HCT116 (cell line): ENCODE measurements around the gene CPNE4. TPM values are rescaled to one million over a fixed set of nuclear protein-coding genes. Genes with fewer than 3 reads are reported as not detected.

Source experiments
- ATAC-seq: fragments of 200-7000 bp; cut with Tn5 transposase; 2 replicates; pipeline ENCODE4 v1.9.1; 2020; ENCODE audit warnings: mild to moderate bottlenecking, moderate library complexity
- BruUV-seq: library from RNA; stranded (reverse); fragments of 400-500 nt; replicated peaks from 2 replicates; lab custom pipeline; 2021; lab: Mats Ljungman, UMichigan
- CTCF ChIA-PET: fragments of 300-600 bp; sonication (Branson Sonifier 250); formaldehyde crosslinking; loops from one replicate; lab custom pipeline; 2021; ENCODE audit warnings: antibody characterized with exemption; lab: Charles Lee
- POLR2A ChIA-PET: fragments of 300-600, 350-600 bp; sonication (Branson Sonifier 250); formaldehyde crosslinking; loops from one replicate; lab custom pipeline; 2021; ENCODE audit warnings: antibody characterized with exemption; lab: Charles Lee
- RAD21 ChIA-PET, 2 experiments: fragments of 300-600 bp; sonication (Branson Sonifier 250); formaldehyde crosslinking; loops; one replicate each; lab custom pipeline; 2023; ENCODE audit warnings: low total read pairs in 2 of 2; ENCODE audit not compliant: uncharacterized antibody in 2 of 2, unreplicated experiment in 2 of 2, low non-redundant PET in 1 of 2; lab: Charles Lee
- DNase-seq: peaks from one replicate; pipeline ENCODE4 v3.0.0-alpha.2; 2010; ENCODE audit warnings: low read depth, low spot score
- H2AFZ ChIP-seq: fragments of 200-600 bp; shearing (Covaris generic), sonication (generic); 2 replicates; pipeline ENCODE4 v1.6.1; 2017; ENCODE audit warnings: low read depth, mixed run types, mixed read lengths, antibody characterized with exemption, low read length; ENCODE audit not compliant: poor library complexity, severe bottlenecking
- H3K27ac ChIP-seq: 2 replicates; pipeline ENCODE4 v1.5.1; 2012; ENCODE audit warnings: low read depth, low read length
- H3K27me3 ChIP-seq: fragments of 200-600 bp; sonication (generic); 2 replicates; pipeline ENCODE4 v1.6.1; 2016; ENCODE audit warnings: mixed run types, low read length, mixed read lengths; ENCODE audit not compliant: insufficient read depth
- H3K36me3 ChIP-seq, 2 experiments: fragments of 200-500 bp in 1 of 2; fragments of 200-600 bp in 1 of 2; sonication (Bioruptor generic) in 1 of 2; sonication (generic) in 1 of 2; 2 replicates each; pipeline versions ENCODE4 v1.5.1 to v1.6.1; 2014 to 2016; ENCODE audit warnings: low read length in 2 of 2, inconsistent platforms in 1 of 2, mixed read lengths in 1 of 2, mixed run types in 1 of 2; ENCODE audit not compliant: insufficient read depth in 2 of 2, control insufficient read depth in 1 of 2
- H3K4me1 ChIP-seq, 2 experiments: fragments of 200-600 bp in 1 of 2; sonication (generic) in 1 of 2; 2 replicates each; pipeline versions ENCODE4 v1.5.1 to v1.6.1; 2012 to 2017; ENCODE audit warnings: low read length in 2 of 2, inconsistent platforms in 1 of 2, mild to moderate bottlenecking in 1 of 2, mixed read lengths in 1 of 2, mixed run types in 1 of 2, moderate library complexity in 1 of 2; ENCODE audit not compliant: insufficient read depth in 2 of 2, control insufficient read depth in 1 of 2
- H3K4me2 ChIP-seq: fragments of 200-600 bp; sonication (generic); 2 replicates; pipeline ENCODE4 v1.6.1; 2017; ENCODE audit warnings: mixed run types, low read length, mixed read lengths
- H3K4me3 ChIP-seq, 2 experiments: fragments of 200-600 bp in 1 of 2; sonication (generic) in 1 of 2; replicated peaks in 1 of 2; 2 replicates each; pipeline ENCODE4 v1.5.1; 2011 to 2016; ENCODE audit warnings: low read length in 2 of 2, control low read depth in 1 of 2, low read depth in 1 of 2, mild to moderate bottlenecking in 1 of 2, mixed read lengths in 1 of 2, mixed run types in 1 of 2
- H3K79me2 ChIP-seq: fragments of 200-600 bp; sonication (generic); 2 replicates; pipeline ENCODE4 v1.6.1; 2017; ENCODE audit warnings: mild to moderate bottlenecking, mixed run types, low read length, moderate library complexity, mixed read lengths; ENCODE audit not compliant: insufficient read depth
- H3K9ac ChIP-seq: fragments of 200-600 bp; sonication (generic); 2 replicates; pipeline ENCODE4 v1.6.1; 2016; ENCODE audit warnings: low read length, mixed read lengths
- H3K9me2 ChIP-seq: fragments of 200-600 bp; sonication (generic), shearing (Covaris generic); 2 replicates; pipeline ENCODE4 v1.6.1; 2017; ENCODE audit warnings: mixed run types, mild to moderate bottlenecking, moderate library complexity; ENCODE audit not compliant: insufficient read depth
- H3K9me3 ChIP-seq, 2 experiments: fragments of 200-500 bp in 1 of 2; fragments of 200-600 bp in 1 of 2; sonication (Bioruptor generic) in 1 of 2; sonication (generic) in 1 of 2; 2 replicates each; pipeline ENCODE4 v1.6.1; 2014 to 2017; ENCODE audit warnings: low read length in 2 of 2, mixed read lengths in 2 of 2, inconsistent platforms in 1 of 2, low read depth in 1 of 2, mild to moderate bottlenecking in 1 of 2, mixed run types in 1 of 2, moderate library complexity in 1 of 2; ENCODE audit not compliant: control insufficient read depth in 1 of 2, insufficient read depth in 1 of 2
- H4K20me1 ChIP-seq: fragments of 200-600 bp; sonication (generic), shearing (Covaris generic); 2 replicates; pipeline ENCODE4 v1.6.1; 2017; ENCODE audit warnings: mixed run types, mild to moderate bottlenecking, moderate library complexity; ENCODE audit not compliant: insufficient read depth
- ATF3 ChIP-seq: IDR thresholded peaks from 2 replicates; pipeline ENCODE4 v1.6.1; 2012
- CBX3 ChIP-seq: IDR thresholded peaks from 2 replicates; pipeline ENCODE4 v1.6.1; 2012; ENCODE audit warnings: low read depth
- EGR1 ChIP-seq: IDR thresholded peaks from 2 replicates; pipeline ENCODE4 v1.6.1; 2012; ENCODE audit warnings: low read depth
- ELF1 ChIP-seq: IDR thresholded peaks from 2 replicates; pipeline ENCODE4 v1.6.1; 2012; ENCODE audit warnings: low read depth, borderline replicate concordance
- EZH2 ChIP-seq: fragments of 200-600 bp; sonication (generic); IDR thresholded peaks from 2 replicates; pipeline ENCODE4 v1.6.1; 2017; ENCODE audit warnings: antibody characterized with exemption, mixed run types
- EZH2phosphoT487 ChIP-seq: fragments of 200-600 bp; IDR thresholded peaks from 2 replicates; pipeline ENCODE4 v1.6.1; 2018; ENCODE audit warnings: antibody characterized with exemption, borderline replicate concordance
- FOSL1 ChIP-seq: IDR thresholded peaks from 2 replicates; pipeline ENCODE4 v1.6.1; 2012; ENCODE audit warnings: low read depth
- JUND ChIP-seq: IDR thresholded peaks from 2 replicates; pipeline ENCODE4 v1.6.1; 2012
- POLR2A ChIP-seq: IDR thresholded peaks from 2 replicates; pipeline ENCODE4 v1.7.0; 2011; ENCODE audit warnings: borderline replicate concordance; ENCODE audit not compliant: insufficient read depth, insufficient read length; ENCODE audit errors: extremely low read depth
- POLR2AphosphoS5 ChIP-seq: IDR thresholded peaks from 2 replicates; pipeline ENCODE4 v1.6.1; 2011; ENCODE audit warnings: mild to moderate bottlenecking, low read depth, low read length, moderate library complexity
- RAD21 ChIP-seq: IDR thresholded peaks from 2 replicates; pipeline ENCODE4 v1.6.1; 2012; ENCODE audit warnings: low read depth, mild to moderate bottlenecking
- SIN3A ChIP-seq: IDR thresholded peaks from 2 replicates; pipeline ENCODE4 v1.6.1; 2012; ENCODE audit warnings: low read depth
- SP1 ChIP-seq: IDR thresholded peaks from 2 replicates; pipeline ENCODE4 v1.6.1; 2012; ENCODE audit warnings: low read depth
- SRF ChIP-seq: IDR thresholded peaks from 2 replicates; pipeline ENCODE4 v1.6.1; 2012; ENCODE audit warnings: low read depth
- TCF7L2 ChIP-seq: IDR thresholded peaks from 2 replicates; pipeline ENCODE4 v1.7.0; 2011; ENCODE audit warnings: borderline replicate concordance, inconsistent platforms; ENCODE audit not compliant: insufficient read depth, insufficient read length; ENCODE audit errors: extremely low read depth
- YY1 ChIP-seq: IDR thresholded peaks from 2 replicates; pipeline ENCODE4 v1.6.1; 2011; ENCODE audit warnings: low read length, low read depth, moderate library complexity, mild to moderate bottlenecking; ENCODE audit not compliant: insufficient replicate concordance; ENCODE audit errors: extremely low read depth
- ZFX ChIP-seq: fragments of 450-650 bp; IDR thresholded peaks from 2 replicates; pipeline ENCODE4 v1.6.1; 2017
- intact Hi-C: fragments of 100-400 bp; cut with micrococcal nuclease; formaldehyde crosslinking; loops from 2 replicates; pipeline ENCODE4 v1.10.0; 2022
- total RNA-seq: library from RNA; stranded (reverse); gene quantifications from one replicate; pipeline ENCODE4 v1.2.1, GENCODE V29; 2021; ENCODE audit not compliant: unreplicated experiment
- TF ChIP-seq, protein P1 (sequence below): IDR thresholded peaks from 2 replicates; pipeline ENCODE4 v1.6.1; 2011; ENCODE audit warnings: mild to moderate bottlenecking, low read length, moderate library complexity; ENCODE audit not compliant: insufficient replicate concordance; ENCODE audit errors: extremely low read depth
- TF ChIP-seq, protein P2 (sequence below): IDR thresholded peaks from 2 replicates; pipeline ENCODE4 v1.6.1; 2012
- TF ChIP-seq, protein P3 (sequence below), 3 experiments: fragments of 200-600 bp in 1 of 3; sonication (generic) in 1 of 3; IDR thresholded peaks in 2 of 3; conservative IDR thresholded peaks in 1 of 3; 2 replicates each; pipeline ENCODE4 v1.5.1; 2012 to 2017; ENCODE audit warnings: low read depth in 2 of 3, low read length in 2 of 3, antibody characterized with exemption in 1 of 3, borderline replicate concordance in 1 of 3, control low read depth in 1 of 3, mild to moderate bottlenecking in 1 of 3, mixed read lengths in 1 of 3, mixed run types in 1 of 3, moderate library complexity in 1 of 3; ENCODE audit not compliant: insufficient read depth in 1 of 3

The CPNE4 gene
- total RNA-seq, 1 experiment from 2014 or later, result not detected

DNA sequence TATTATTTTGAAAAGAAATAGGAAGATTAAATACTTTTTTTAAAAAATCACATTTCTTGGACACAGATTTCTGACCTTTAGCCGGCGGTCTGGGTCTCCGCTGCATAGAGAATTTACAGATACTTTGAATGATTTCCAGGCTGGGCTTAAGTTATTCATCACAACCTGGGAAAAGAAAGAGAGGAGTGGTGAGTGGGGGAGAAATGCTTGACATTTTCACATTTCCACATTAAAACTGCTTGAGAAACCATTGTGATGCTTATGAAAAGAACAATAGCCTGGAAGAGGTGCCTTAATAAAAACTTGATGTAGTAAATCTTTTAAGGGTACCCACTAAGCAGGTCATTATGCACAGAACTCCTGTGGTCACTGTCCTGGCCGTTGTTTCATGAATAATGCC, 365.2 kb downstream of the CPNE4 start:
- Histone ChIP-seq H3K9me2 (no peaks in the 10 kb centered on the region), H3K27ac (no peak overlapping the region), H3K4me1 (no peaks in the 10 kb centered on the region), H3K27me3 (peaks cover 16% of the 10 kb centered on the region), H4K20me1 (no peaks in the 10 kb centered on the region), H3K4me2 (no peak overlapping the region), H3K4me3 (no peak overlapping the region), H3K36me3 (no peaks in the 10 kb centered on the region), H3K9me3 (no peaks in the 10 kb centered on the region), H3K9ac (no peak overlapping the region), H3K79me2 (no peaks in the 10 kb centered on the region), H2AFZ (no peak overlapping the region)
- ChIA-PET POLR2A (no interaction called here), CTCF (no interaction called here), RAD21 (no interaction called here)
- intact Hi-C loops, result no loop called here
- no TSS peak for BruUV-seq
- no peak for TF ChIP-seq EZH2
- no peak for TF ChIP-seq ELF1
- TF ChIP-seq RAD21, result no peak
- no peak for TF ChIP-seq TCF7L2
- TF ChIP-seq, protein P1, sequence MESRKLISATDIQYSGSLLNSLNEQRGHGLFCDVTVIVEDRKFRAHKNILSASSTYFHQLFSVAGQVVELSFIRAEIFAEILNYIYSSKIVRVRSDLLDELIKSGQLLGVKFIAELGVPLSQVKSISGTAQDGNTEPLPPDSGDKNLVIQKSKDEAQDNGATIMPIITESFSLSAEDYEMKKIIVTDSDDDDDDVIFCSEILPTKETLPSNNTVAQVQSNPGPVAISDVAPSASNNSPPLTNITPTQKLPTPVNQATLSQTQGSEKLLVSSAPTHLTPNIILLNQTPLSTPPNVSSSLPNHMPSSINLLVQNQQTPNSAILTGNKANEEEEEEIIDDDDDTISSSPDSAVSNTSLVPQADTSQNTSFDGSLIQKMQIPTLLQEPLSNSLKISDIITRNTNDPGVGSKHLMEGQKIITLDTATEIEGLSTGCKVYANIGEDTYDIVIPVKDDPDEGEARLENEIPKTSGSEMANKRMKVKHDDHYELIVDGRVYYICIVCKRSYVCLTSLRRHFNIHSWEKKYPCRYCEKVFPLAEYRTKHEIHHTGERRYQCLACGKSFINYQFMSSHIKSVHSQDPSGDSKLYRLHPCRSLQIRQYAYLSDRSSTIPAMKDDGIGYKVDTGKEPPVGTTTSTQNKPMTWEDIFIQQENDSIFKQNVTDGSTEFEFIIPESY, result no peak
- TF ChIP-seq FOSL1, result no peak
- TF ChIP-seq EGR1, result no peak
- TF ChIP-seq ATF3, result no peak
- TF ChIP-seq POLR2A, result no peak
- no peak for TF ChIP-seq SIN3A
- no peak for TF ChIP-seq SP1
- TF ChIP-seq, protein P2, sequence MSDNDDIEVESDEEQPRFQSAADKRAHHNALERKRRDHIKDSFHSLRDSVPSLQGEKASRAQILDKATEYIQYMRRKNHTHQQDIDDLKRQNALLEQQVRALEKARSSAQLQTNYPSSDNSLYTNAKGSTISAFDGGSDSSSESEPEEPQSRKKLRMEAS, result no peak
- TF ChIP-seq YY1, result no peak
- TF ChIP-seq POLR2AphosphoS5, result no peak
- no peak for TF ChIP-seq CBX3
- TF ChIP-seq JUND, result no peak
- TF ChIP-seq ZFX, result no peak
- no peak for TF ChIP-seq SRF
- no peak for TF ChIP-seq EZH2phosphoT487
- TF ChIP-seq, protein P3, sequence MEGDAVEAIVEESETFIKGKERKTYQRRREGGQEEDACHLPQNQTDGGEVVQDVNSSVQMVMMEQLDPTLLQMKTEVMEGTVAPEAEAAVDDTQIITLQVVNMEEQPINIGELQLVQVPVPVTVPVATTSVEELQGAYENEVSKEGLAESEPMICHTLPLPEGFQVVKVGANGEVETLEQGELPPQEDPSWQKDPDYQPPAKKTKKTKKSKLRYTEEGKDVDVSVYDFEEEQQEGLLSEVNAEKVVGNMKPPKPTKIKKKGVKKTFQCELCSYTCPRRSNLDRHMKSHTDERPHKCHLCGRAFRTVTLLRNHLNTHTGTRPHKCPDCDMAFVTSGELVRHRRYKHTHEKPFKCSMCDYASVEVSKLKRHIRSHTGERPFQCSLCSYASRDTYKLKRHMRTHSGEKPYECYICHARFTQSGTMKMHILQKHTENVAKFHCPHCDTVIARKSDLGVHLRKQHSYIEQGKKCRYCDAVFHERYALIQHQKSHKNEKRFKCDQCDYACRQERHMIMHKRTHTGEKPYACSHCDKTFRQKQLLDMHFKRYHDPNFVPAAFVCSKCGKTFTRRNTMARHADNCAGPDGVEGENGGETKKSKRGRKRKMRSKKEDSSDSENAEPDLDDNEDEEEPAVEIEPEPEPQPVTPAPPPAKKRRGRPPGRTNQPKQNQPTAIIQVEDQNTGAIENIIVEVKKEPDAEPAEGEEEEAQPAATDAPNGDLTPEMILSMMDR (IDR thresholded peaks at IDR 0.05 in 2 of 3, conservative IDR thresholded peaks at IDR 0.05 in 1 of 3; ENCODE audit: borderline replicate concordance in 1 of 3, insufficient read depth in 1 of 3, low read depth in 2 of 3, low read length in 2 of 3), result no peak
- ATAC-seq (no peak), DNase-seq (no peak)
